AML-193 (cell line): Measurements from ENCODE around the gene WDR76.

Experiments
- DNase-seq, 2 experiments: peaks; one replicate each; lab custom pipeline; 2025; lab: John Stamatoyannopoulos, UW

Gene WDR76

DNA sequence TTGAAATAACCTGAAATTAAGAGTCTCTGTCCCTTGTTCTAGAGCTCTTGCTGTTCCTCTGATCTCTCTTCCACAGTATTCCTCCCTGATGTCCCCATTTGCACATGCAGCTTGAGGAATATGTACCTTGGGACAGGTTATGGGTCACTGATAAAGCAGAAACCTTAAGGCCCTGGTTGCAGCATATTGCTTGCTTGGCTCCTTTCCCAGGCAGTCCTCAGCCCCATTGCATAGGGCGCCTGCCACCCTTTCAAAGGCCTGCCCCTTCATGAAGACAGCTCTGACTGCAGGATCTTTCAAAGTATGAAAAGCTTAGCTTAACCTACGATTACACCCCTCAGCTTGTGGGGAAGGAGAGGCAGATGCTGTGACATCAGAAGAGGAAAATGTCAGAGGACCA, 51.6 kb downstream of the WDR76 start:
- no peak for DNase-seq

GRCh38 chr15:43879386-43880355, 52.9 kb downstream of the WDR76 start:
- no peak for DNase-seq

GRCh38 chr15:43880406-43881194, 53.8 kb downstream of the WDR76 start:
- no peak for DNase-seq

DNA sequence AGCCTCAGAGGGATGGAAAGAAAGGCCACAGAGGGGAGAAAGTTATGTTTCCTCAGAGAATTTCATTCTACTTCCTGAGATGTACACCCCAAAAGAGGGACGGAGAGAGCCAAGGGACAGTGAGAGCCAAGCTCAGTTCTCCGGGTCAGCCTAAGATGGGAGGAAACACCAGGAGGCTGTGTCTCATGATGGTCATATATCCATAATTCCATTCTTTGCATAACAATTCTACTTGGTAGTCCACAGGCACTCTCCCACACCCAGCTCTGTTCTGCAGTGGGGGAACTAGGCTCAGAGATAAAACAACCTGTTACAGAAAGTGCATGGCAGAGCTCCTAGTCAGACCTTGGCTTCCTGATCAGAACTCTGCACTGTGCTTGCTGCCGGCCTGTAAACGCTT, 54.4 kb downstream of the WDR76 start:
- no peak for DNase-seq

- DNase-seq: no peak
These were observed 55.1 kb downstream of the WDR76 start for GRCh38 chr15:43881944-43882343.

GRCh38 chr15:43883571-43883970, 56.8 kb downstream of the WDR76 start:
- DNase-seq: no peak

GRCh38 chr15:43886558-43886957, 59.8 kb downstream of the WDR76 start:
- no peak for DNase-seq

DNA sequence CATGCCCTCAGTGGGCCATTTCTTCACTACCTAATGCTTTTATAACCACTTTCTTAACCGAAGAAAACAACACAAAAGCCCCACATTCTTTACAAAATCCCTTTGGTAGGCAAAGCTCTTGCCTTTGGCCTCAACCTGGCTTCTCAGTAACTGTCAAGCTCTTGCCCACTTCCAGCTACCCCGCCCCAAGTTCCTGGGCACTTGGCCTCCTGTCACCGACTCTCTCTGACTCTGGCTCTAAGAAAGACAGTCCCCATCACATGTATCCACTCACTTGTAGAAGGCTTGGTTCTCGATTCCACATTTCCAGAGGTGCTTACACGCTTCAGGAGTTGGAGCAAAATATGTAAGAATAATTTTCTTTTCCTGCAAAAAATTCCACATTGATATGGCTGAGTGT, 61.1 kb downstream of the WDR76 start:
- no peak for DNase-seq

DNA sequence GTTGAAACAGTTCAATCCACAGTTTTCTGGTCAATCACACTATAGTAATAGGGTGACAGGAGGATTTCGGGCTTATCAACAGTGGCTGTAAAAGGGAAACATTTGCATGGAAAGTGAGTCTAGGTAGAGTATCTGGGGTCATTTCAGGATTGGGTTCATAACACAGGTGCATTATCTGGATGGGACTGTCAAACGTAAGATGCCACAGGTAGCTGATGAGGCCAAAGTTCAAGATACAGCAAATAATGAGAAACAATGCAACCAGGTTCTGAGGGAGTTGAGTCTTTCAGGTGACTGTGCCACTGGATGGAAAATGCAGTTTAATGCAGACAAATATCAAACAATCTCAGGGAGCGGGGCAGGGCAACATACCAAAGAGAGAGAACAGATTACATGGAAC, 62.2 kb downstream of the WDR76 start:
- DNase-seq: no peak

DNA sequence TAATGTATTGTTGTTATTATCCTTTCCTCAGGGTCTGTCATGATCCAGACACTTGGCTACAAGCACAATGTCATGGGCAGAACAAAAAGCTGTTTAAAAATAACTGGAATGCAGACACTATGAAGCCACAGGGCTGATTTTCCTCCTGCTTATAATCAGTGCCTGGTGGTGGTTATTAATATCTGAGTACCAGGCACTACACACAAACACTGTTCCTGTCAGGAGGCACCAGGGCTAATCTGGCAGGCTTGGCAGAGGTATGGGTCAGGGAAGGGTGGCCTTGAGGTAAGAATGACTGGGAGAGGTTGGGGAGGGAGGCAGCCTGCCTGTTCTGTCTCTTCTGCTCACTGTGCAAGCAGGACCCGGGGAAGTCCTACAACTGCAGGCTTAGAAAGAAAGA, 67.2 kb downstream of the WDR76 start:
- DNase-seq: no peak

GRCh38 chr15:43895586-43895985, 68.8 kb downstream of the WDR76 start:
- no peak for DNase-seq

GRCh38 chr15:43896543-43896942, 69.7 kb downstream of the WDR76 start:
- DNase-seq: no peak

DNA sequence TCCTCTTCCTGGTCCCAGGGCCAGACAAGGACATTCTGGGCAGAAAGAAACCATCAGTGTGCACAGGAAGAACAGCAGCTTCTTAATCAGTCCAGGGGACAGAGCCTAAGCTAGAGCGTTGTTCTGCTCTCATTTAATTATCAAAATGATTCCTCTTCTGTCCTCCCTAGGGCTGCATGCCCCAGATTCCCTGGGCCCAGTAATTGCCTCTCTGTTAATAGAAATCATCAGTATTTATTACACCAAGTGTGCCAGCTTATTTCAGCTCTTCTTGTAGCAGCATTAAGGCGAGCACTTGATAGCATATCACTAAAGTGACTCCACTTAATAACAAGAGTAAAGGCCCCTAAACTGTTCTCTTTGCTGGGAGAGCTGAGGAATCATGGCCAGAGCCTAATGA, 72.1 kb downstream of the WDR76 start:
- no peak for DNase-seq

DNA sequence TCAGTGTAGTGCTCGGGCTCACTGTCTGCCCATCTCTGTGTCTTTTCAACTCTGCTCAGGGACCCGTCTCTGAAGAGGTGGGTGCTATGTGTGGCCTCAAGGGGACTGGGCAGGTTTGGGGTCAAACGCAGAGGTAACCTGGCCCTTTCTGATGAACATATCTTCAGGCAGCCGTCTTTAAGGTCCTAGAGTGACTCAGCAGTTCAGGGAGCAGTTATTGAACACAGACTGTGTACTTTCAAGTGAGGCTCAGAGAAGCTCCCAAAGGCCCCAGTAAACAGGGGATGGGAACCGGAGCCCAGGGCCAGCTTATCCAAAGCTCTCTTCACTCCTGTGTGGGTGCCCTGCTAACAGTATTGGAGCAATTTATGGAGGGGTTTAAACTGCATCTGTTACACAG, 73.1 kb downstream of the WDR76 start:
- no peak for DNase-seq

DNA sequence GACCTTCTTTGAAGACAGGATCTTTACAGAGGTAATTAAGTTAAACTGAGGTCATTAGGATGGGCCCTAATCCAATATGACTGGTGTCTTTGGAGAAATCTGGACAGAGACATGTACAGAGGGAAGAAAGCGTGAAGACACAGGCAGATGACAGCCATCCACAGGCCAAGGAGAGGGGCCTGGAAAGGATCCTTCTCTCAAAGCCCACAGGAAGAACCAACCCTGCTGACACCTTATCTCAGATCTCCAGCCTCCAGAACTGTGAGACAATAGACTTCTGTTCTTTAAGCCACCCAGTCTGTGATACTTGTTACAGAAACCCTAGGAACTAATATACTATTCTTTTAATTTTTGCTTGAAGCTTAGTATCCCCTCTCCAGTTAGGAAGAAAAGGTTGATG, 74.2 kb downstream of the WDR76 start:
- DNase-seq: no peak

GRCh38 chr15:43901495-43901894, 74.7 kb downstream of the WDR76 start:
- no peak for DNase-seq

GRCh38 chr15:43903864-43904290, 77.1 kb downstream of the WDR76 start:
- peak; percentile 19 to 21 for DNase-seq

DNA sequence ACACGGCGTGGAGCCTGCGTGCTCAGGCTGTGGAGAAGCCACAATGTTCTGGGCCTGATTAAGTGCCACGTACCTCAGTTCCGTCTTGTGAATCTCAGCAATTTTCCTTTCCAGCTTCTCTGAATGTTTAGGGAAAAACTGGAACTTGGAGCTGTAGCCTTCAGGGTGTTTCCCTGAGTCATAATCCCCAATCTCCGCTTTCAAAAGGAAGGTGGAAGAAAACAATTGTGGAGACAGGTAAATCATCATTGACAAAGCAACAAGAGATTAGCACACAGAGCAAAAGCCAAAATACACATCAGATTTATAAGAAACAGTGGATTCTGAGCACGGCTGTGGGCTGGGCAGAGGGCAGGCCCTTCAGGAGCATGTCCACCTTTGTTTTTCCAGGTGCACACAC, 79.0 kb downstream of the WDR76 start:
- DNase-seq: no peak

DNA sequence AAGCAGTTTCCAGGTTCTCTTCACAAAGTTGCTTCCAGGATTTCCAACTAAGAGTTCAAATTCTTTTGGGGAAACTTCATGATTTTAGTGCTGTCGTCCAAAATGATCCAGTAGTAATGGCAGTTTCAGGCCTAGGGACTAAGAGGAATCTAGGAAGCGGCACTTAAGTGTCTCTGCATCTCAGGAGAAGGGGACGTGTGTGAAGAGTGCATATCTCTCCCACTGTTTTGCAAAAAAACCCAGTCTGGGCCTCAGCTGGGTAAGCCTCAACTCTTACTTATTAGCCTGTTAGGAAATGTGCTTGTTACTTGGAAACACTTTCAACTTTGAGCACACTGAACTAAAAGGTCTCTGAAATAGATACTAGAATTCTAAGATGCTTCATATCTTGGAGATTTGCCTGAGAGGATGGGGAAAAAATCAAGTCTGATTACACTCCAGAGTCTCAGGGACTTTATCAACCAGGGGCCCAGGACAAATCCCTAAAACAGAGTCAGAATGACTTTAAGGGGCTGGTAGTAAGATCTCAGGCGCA, 81.8 kb downstream of the WDR76 start:
- no peak for DNase-seq

GRCh38 chr15:43911235-43911781, 84.5 kb downstream of the WDR76 start:
- no peak for DNase-seq

- no peak for DNase-seq
These were observed 85.4 kb downstream of the WDR76 start for GRCh38 chr15:43912208-43912607.

DNA sequence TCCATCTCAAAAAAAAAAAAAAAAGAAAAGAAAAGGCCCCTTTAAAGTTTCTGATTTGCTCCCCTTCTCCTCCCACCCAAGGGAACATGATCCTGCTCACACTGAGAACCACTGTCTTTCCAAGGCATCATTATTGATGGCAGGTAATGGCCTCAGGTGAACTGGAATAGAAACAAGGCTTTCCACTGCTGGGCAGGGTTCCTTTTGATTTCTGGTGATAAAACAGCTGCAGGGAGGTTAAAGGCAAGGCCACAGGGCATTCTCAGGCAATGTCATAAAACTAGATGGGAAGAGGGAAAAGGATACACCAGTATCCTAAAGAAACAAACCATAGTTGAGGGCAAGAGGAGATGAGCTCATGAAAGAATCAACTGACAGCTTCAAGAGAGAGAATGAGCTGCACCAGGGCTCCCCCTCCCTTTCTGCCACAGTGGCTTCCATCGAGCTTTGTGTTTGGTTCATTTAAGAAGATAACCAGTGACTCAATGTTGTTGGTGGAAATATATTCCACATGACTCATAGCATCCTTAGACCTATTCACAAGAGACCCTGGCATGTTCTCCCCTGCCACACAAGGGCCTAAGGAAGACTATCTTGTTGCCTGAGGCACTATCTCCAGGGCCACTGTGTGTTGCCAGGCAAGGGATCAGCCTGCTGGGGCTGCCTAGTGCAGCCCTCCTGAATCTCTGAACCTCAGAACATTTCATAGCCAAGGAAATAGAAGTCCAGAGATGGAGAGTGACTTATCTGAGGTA, 86.4 kb downstream of the WDR76 start:
- no peak for DNase-seq
